ENCODE data around the gene SRGAP1.

SRGAP1 gene

DNA sequence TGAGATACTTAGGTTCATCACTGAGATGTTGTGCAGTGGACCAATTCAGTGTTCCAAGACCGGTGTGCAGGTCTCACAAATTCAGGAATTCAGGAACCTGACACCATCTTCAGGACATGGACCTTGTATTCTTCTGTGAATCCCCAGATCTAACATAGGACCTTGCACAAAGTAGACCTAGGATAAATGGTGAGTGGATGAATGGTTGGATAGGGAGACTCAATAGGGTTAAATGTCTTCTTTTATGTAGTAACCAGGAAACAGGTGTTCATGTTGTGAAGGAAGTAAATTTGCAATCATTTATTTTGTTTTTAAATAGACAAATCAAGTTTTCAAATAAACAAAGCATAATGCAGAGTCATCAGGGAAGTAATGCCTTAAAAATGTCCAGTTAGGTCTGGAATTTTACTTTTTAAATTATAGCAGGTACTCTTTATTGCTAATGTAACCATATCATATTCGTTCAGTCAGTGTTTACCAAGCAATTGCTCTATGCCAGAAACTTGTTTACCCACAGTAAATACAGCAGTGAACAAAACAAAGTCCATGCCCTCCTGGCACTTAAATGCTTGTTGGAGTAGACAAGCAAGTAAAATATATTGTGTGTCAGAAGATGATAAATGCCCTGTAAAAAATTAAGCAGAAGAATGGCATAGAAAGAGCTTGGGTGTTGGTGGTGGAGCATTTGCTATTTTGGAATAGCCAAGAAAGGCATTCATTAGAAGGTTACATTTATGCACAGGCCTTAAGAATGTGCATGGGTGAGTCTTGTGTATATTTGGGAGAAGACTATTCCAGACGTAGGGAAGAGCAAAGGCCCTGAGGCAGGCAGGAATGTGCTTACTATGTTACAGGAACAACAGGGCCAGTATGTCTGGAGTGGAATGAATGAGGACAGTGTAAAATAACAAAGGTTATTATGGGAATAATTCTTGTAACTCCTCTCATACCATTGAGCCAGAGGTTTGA lies 38.5 kb upstream of the SRGAP1 start:
- TF ChIP-seq, protein P1, sequence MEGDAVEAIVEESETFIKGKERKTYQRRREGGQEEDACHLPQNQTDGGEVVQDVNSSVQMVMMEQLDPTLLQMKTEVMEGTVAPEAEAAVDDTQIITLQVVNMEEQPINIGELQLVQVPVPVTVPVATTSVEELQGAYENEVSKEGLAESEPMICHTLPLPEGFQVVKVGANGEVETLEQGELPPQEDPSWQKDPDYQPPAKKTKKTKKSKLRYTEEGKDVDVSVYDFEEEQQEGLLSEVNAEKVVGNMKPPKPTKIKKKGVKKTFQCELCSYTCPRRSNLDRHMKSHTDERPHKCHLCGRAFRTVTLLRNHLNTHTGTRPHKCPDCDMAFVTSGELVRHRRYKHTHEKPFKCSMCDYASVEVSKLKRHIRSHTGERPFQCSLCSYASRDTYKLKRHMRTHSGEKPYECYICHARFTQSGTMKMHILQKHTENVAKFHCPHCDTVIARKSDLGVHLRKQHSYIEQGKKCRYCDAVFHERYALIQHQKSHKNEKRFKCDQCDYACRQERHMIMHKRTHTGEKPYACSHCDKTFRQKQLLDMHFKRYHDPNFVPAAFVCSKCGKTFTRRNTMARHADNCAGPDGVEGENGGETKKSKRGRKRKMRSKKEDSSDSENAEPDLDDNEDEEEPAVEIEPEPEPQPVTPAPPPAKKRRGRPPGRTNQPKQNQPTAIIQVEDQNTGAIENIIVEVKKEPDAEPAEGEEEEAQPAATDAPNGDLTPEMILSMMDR (IDR thresholded peaks at IDR 0.05), result no peak
- H3K4me3 Mint-ChIP-seq, result no peak overlapping the region
- H3K4me1 Mint-ChIP-seq, result no peaks in the 10 kb centered on the region
- H3K9me3 Mint-ChIP-seq, result no peaks in the 10 kb centered on the region
- no peaks in the 10 kb centered on the region for H3K27me3 Mint-ChIP-seq (ENCODE audit: low read depth, poor library complexity)
- no peak overlapping the region for H3K27ac Mint-ChIP-seq
- peaks cover 7% of the 10 kb centered on the region for H3K36me3 Mint-ChIP-seq (ENCODE audit: low read depth)
- no peak for DNase-seq

GRCh38 chr12:63808631-63809030 lies 35.9 kb upstream of the SRGAP1 start:
- no peaks in the 10 kb centered on the region for H3K9me3 Mint-ChIP-seq
- TF ChIP-seq, protein P1 (IDR thresholded peaks at IDR 0.05), result no peak
- no peak overlapping the region for H3K27ac Mint-ChIP-seq
- no peak overlapping the region for H3K4me3 Mint-ChIP-seq
- no peaks in the 10 kb centered on the region for H3K36me3 Mint-ChIP-seq (ENCODE audit: low read depth)
- DNase-seq, result no peak
- peaks cover 4% of the 10 kb centered on the region for H3K27me3 Mint-ChIP-seq (ENCODE audit: low read depth, poor library complexity)
- H3K4me1 Mint-ChIP-seq, result no peaks in the 10 kb centered on the region

GRCh38 chr12:63809566-63809965 lies 34.9 kb upstream of the SRGAP1 start:
- TF ChIP-seq, protein P1 (IDR thresholded peaks at IDR 0.05), result no peak
- Mint-ChIP-seq H3K27me3 (ENCODE audit: low read depth, poor library complexity) (peaks cover 4% of the 10 kb centered on the region), H3K36me3 (ENCODE audit: low read depth) (no peaks in the 10 kb centered on the region), H3K27ac (no peak overlapping the region), H3K4me3 (no peak overlapping the region), H3K4me1 (no peaks in the 10 kb centered on the region), H3K9me3 (no peaks in the 10 kb centered on the region)
- no peak for DNase-seq

DNA sequence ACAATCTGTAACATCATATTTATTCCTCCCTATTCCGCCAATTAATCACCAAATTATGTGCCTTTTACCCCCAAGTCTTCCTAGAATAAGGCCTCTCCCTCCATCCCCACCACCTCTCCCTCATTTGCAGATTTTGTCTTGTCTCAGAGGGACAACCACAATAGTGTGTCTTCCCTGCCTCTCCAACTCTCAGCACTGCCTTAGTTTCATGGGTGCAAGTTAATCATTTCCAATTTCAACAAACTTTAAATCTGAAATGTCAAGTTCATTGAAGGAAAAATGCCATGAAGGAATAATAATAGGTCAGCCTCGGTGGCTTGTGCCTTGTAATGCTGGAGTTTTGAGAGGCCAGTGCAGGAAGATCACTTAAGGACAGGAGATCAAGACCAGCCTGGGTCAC lies 33.2 kb upstream of the SRGAP1 start:
- H3K27ac Mint-ChIP-seq, result no peak overlapping the region
- no peak for DNase-seq
- no peaks in the 10 kb centered on the region for H3K4me1 Mint-ChIP-seq
- no peaks in the 10 kb centered on the region for H3K9me3 Mint-ChIP-seq
- no peak overlapping the region for H3K4me3 Mint-ChIP-seq
- H3K27me3 Mint-ChIP-seq (ENCODE audit: low read depth, poor library complexity), result peaks cover 4% of the 10 kb centered on the region
- H3K36me3 Mint-ChIP-seq (ENCODE audit: low read depth), result no peaks in the 10 kb centered on the region
- TF ChIP-seq, protein P1 (IDR thresholded peaks at IDR 0.05), result no peak

DNA sequence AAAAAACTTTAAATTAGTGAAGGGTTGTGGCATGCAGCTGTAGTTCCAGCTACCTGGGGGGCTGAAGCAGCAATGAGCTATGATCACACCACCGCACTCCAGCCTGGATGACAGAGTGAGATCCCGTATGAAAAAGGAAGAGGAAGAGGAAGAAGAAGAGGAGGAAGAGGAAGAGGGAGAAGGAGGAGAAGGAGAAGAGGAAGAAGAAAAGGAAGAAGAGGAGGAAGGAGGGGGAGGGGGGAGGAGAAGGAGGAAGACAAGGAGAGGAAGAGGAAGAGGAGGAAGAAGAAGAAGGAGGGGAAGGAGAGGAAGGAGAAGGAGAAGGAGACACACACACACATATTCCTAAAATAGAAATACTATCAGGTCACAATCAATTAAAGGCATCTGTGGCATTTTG lies 32.7 kb upstream of the SRGAP1 start:
- Mint-ChIP-seq H3K27ac (no peak overlapping the region), H3K4me1 (no peaks in the 10 kb centered on the region), H3K27me3 (ENCODE audit: low read depth, poor library complexity) (peaks cover 4% of the 10 kb centered on the region), H3K36me3 (ENCODE audit: low read depth) (no peaks in the 10 kb centered on the region), H3K4me3 (no peak overlapping the region), H3K9me3 (no peaks in the 10 kb centered on the region)
- TF ChIP-seq, protein P1 (IDR thresholded peaks at IDR 0.05), result no peak
- no peak for DNase-seq
